Natural killer cell treated with Interleukin-12 subunit alpha and Interleukin-12 subunit beta and Interleukin-15 and Interleukin-18, amount 100 ng/mL, for 72 hours (primary cell): ENCODE data around the gene FAM193B. TPM values are rescaled to one million over a fixed set of nuclear protein-coding genes. Genes with fewer than 3 reads are reported as not detected.

Experiments used
- ATAC-seq, 2 donors: fragments of 150-1000 bp; cut with Tn5 transposase in 1 of 2; sonication (Bioruptor Pico), chemical (Tn5 transposase) in 1 of 2; 2 replicates each; pipeline ENCODE4 v1.10.0; 2021
- DNase-seq: peaks from one replicate; pipeline ENCODE4 v3.0.0; 2022; ENCODE audit warnings: low spot score
- H3K27ac Mint-ChIP-seq, 2 donors: 1 replicate in 1 of 2; 2 replicates in 1 of 2; pipeline ENCODE4 v1.8.0; 2022; ENCODE audit warnings: mixed read lengths in 2 of 2, mild to moderate bottlenecking in 1 of 2, moderate library complexity in 1 of 2
- H3K27me3 Mint-ChIP-seq, 2 donors: 1 replicate in 1 of 2; 2 replicates in 1 of 2; pipeline ENCODE4 v1.8.0; 2022; ENCODE audit warnings: mixed read lengths in 2 of 2
- H3K36me3 Mint-ChIP-seq: one replicate; pipeline ENCODE4 v1.8.0; 2022; ENCODE audit warnings: mixed read lengths
- H3K4me1 Mint-ChIP-seq, 2 donors: 1 replicate in 1 of 2; 2 replicates in 1 of 2; pipeline ENCODE4 v1.8.0; 2022; ENCODE audit warnings: low read depth in 2 of 2, mixed read lengths in 2 of 2, mild to moderate bottlenecking in 1 of 2
- H3K4me3 Mint-ChIP-seq: one replicate; pipeline ENCODE4 v1.8.0; 2022; ENCODE audit warnings: mixed read lengths
- H3K9me3 Mint-ChIP-seq: 2 replicates; pipeline ENCODE4 v1.8.0; 2022; ENCODE audit warnings: mixed read lengths
- total RNA-seq, 2 donors: library from RNA; stranded (reverse); gene quantifications; one replicate each; pipeline ENCODE4 v1.2.3, GENCODE V29; 2022

FAM193B gene
- total RNA-seq: 100 to 1,000 TPM in 1 of 2 donors, 10 to 100 TPM in 1; 57.9 to 135 TPM

- H3K36me3 Mint-ChIP-seq: peaks cover 6% of the 10 kb centered on the region
- H3K27me3 Mint-ChIP-seq: no peaks in the 10 kb centered on the region
- H3K27ac Mint-ChIP-seq: peak within 1 kb of the TSS; percentile 80 to 94
- no peaks in the 10 kb centered on the region for H3K9me3 Mint-ChIP-seq
- H3K4me1 Mint-ChIP-seq: peaks cover 20 to 26% of the 10 kb centered on the region in 2 donors
- ATAC-seq (peak; percentile 98 to 100), DNase-seq (peak; percentile 97)
- H3K4me3 Mint-ChIP-seq: peak within 1 kb of the TSS; percentile 92
Measured at GRCh38 chr5:177554474-177555111, at the start of gene FAM193B. Gene FAM193B (minus strand): TSS chr5:177554563. CDS start chr5:177554458, 105 bp downstream.

DNA sequence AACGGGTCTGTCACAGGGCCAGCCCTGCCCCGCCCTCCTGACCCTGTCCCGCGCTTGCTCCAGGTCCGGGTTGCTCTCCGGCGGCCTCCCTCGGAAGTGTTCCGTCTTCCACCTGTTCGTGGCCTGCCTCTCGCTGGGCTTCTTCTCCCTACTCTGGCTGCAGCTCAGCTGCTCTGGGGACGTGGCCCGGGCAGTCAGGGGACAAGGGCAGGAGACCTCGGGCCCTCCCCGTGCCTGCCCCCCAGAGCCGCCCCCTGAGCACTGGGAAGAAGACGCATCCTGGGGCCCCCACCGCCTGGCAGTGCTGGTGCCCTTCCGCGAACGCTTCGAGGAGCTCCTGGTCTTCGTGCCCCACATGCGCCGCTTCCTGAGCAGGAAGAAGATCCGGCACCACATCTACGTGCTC, 49.8 kb upstream of the FAM193B start:
- Mint-ChIP-seq H3K9me3 (no peaks in the 10 kb centered on the region), H3K4me3 (no peak overlapping the region), H3K36me3 (peaks cover 8% of the 10 kb centered on the region), H3K27ac (no peak overlapping the region), H3K4me1 (peaks cover 16 to 32% of the 10 kb centered on the region in 2 donors), H3K27me3 (no peaks in the 10 kb centered on the region)
- ATAC-seq: no peak
- DNase-seq: no peak

- H3K36me3 Mint-ChIP-seq: peaks cover 8% of the 10 kb centered on the region
- ATAC-seq (no peak), DNase-seq (no peak)
- no peak overlapping the region for H3K27ac Mint-ChIP-seq
- no peak overlapping the region for H3K4me3 Mint-ChIP-seq
- H3K27me3 Mint-ChIP-seq: no peaks in the 10 kb centered on the region
- no peaks in the 10 kb centered on the region for H3K9me3 Mint-ChIP-seq
- peaks cover 17 to 37% of the 10 kb centered on the region in 2 donors for H3K4me1 Mint-ChIP-seq
Measured at GRCh38 chr5:177603631-177604030, 49.3 kb upstream of the FAM193B start.

GRCh38 chr5:177602458-177602830, 48.1 kb upstream of the FAM193B start:
- H3K4me3 Mint-ChIP-seq: no peak overlapping the region
- no peaks in the 10 kb centered on the region for H3K9me3 Mint-ChIP-seq
- H3K4me1 Mint-ChIP-seq: peaks cover 21 to 44% of the 10 kb centered on the region in 2 donors
- H3K36me3 Mint-ChIP-seq: peaks cover 8% of the 10 kb centered on the region
- no peak overlapping the region for H3K27ac Mint-ChIP-seq
- DNase-seq (no peak), ATAC-seq (no peak)
- no peaks in the 10 kb centered on the region for H3K27me3 Mint-ChIP-seq

- Mint-ChIP-seq H3K27ac (peak overlapping the region in 1 of 2 donors; percentile 95), H3K36me3 (peaks cover 8% of the 10 kb centered on the region), H3K9me3 (no peaks in the 10 kb centered on the region), H3K4me1 (peaks cover 21 to 43% of the 10 kb centered on the region in 2 donors), H3K4me3 (peak overlapping the region; percentile 100), H3K27me3 (no peaks in the 10 kb centered on the region)
- DNase-seq: no peak
- ATAC-seq: no peak
Measured at GRCh38 chr5:177601577-177602457, 47.5 kb upstream of the FAM193B start.

GRCh38 chr5:177601126-177601525, 46.8 kb upstream of the FAM193B start:
- H3K27me3 Mint-ChIP-seq: no peaks in the 10 kb centered on the region
- no peak for ATAC-seq
- no peak for DNase-seq

DNA sequence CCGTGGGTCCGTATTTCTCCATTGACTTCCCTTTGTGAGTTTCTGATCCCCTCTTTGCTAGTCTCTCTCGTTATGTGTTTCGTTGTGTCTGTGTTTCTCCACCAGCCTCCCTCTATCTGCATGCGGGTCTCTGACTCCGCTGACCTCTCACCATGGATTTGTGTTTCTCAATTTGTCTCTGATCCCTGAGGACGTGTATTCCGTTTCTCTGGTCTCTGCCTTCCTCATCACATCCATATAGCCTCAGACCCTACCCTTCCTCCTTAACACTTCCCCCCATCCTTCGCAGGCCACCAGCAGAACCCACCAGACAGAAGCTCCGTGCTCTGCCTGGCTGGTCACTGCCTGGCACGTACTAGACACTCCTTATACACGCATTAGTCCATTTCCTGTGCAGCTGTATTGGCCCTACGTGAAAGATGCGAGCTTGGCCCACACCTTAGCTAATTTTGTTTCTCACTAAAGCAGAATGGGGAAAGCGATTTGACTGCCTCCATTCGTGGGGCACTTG, 46.2 kb upstream of the FAM193B start:
- H3K4me3 Mint-ChIP-seq: peak overlapping the region; percentile 100
- H3K9me3 Mint-ChIP-seq: no peaks in the 10 kb centered on the region
- DNase-seq: no peak
- peak in 1 of 2 donors; percentile 22 for ATAC-seq
- H3K4me1 Mint-ChIP-seq: peaks cover 26 to 37% of the 10 kb centered on the region in 2 donors
- no peaks in the 10 kb centered on the region for H3K27me3 Mint-ChIP-seq
- H3K27ac Mint-ChIP-seq: peak overlapping the region; percentile 95 to 99
- peaks cover 17% of the 10 kb centered on the region for H3K36me3 Mint-ChIP-seq

More at GRCh38 chr5:177601126-177601525, 46.8 kb upstream of the FAM193B start:
- Mint-ChIP-seq H3K36me3 (peaks cover 12% of the 10 kb centered on the region), H3K4me1 (peaks cover 25 to 39% of the 10 kb centered on the region in 2 donors), H3K4me3 (peak overlapping the region; percentile 100), H3K27ac (peak overlapping the region; percentile 95 to 99), H3K9me3 (no peaks in the 10 kb centered on the region)

- Mint-ChIP-seq H3K4me3 (peak within 1 kb of the TSS; percentile 100), H3K27me3 (no peaks in the 10 kb centered on the region), H3K36me3 (peaks cover 17% of the 10 kb centered on the region), H3K9me3 (no peaks in the 10 kb centered on the region), H3K27ac (peak within 1 kb of the TSS; percentile 95 to 99), H3K4me1 (peaks cover 26 to 36% of the 10 kb centered on the region in 2 donors)
- ATAC-seq (peak; percentile 96), DNase-seq (peak; percentile 87)
Measured at GRCh38 chr5:177599731-177600507, 45.6 kb upstream of the FAM193B start, which contains the start of gene B4GALT7. Gene B4GALT7 (plus strand): TSS chr5:177600132. CDS start chr5:177600211, 79 bp downstream.

DNA sequence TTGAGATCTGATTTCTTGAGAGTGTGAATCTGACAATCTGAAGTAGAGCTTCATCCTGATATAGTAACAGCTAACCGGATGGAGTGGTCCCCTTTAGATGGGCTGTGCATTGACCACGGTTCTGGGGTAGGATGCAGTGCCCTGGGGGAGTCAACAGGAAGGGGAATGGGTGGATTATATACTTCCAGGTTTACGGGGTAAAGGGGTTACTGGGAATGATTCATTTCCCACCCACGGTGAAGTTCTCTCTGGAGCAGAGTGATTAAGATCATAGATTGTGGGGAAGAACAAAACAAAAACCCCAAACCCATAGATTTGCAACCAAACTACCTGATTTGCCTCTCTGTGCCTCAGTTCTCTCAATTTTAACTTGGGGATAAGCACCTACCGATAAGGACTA, 44.1 kb upstream of the FAM193B start:
- ATAC-seq (no peak), DNase-seq (no peak)
- H3K4me1 Mint-ChIP-seq: peaks cover 32 to 39% of the 10 kb centered on the region in 2 donors
- H3K36me3 Mint-ChIP-seq: peaks cover 25% of the 10 kb centered on the region
- peak overlapping the region; percentile 89 to 99 for H3K27ac Mint-ChIP-seq
- H3K4me3 Mint-ChIP-seq: peak overlapping the region; percentile 82
- no peaks in the 10 kb centered on the region for H3K9me3 Mint-ChIP-seq
- no peaks in the 10 kb centered on the region for H3K27me3 Mint-ChIP-seq

DNA sequence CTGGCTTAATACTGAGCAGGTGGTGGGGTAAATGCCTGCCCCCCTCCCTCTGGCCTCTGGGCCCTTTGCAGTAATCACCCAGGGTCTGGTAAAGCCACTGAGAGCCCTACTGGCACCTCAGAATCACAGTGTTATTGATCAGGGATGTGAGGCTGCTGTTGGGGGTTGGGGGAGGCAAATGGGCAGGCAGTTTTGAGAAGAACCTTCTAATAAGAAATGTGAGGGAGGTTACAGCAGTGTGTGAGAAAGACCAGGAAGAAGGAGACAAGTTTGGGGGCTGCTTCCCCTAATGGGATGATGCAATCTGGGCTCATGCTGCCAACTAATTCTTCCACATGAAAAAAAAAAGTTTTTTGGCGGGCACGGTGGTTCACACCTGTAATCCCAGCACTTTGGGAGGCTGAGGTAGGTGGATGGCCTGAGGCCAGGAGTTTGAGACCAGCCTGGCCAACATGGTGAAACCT, 42.4 kb upstream of the FAM193B start:
- no peak for ATAC-seq
- Mint-ChIP-seq H3K27ac (no peak overlapping the region), H3K4me3 (no peak overlapping the region), H3K27me3 (no peaks in the 10 kb centered on the region), H3K9me3 (no peaks in the 10 kb centered on the region), H3K36me3 (peaks cover 35% of the 10 kb centered on the region), H3K4me1 (peaks cover 40 to 46% of the 10 kb centered on the region in 2 donors)
- DNase-seq: no peak

GRCh38 chr5:177595991-177596774, 41.8 kb upstream of the FAM193B start:
- Mint-ChIP-seq H3K9me3 (no peaks in the 10 kb centered on the region), H3K27me3 (peaks cover 0 to 2% of the 10 kb centered on the region in 2 donors), H3K4me1 (peaks cover 43 to 47% of the 10 kb centered on the region in 2 donors), H3K36me3 (peaks cover 35% of the 10 kb centered on the region), H3K27ac (no peak overlapping the region), H3K4me3 (no peak overlapping the region)
- DNase-seq: no peak
- no peak for ATAC-seq

GRCh38 chr5:177595026-177595585, 40.7 kb upstream of the FAM193B start:
- peaks cover 7 to 10% of the 10 kb centered on the region in 2 donors for H3K27me3 Mint-ChIP-seq
- ATAC-seq (no peak), DNase-seq (no peak)
- no peaks in the 10 kb centered on the region for H3K9me3 Mint-ChIP-seq
- H3K4me1 Mint-ChIP-seq: peaks cover 35 to 36% of the 10 kb centered on the region in 2 donors
- H3K4me3 Mint-ChIP-seq: no peak overlapping the region
- no peak overlapping the region for H3K27ac Mint-ChIP-seq
- peaks cover 27% of the 10 kb centered on the region for H3K36me3 Mint-ChIP-seq
